Fibroblast of peridontal ligament (primary cell): ENCODE measurements around the gene ZFAND6.
"Not testable (repeated sequence)": the region's sequence is repeated elsewhere in the genome, so short reads cannot be mapped to it uniquely, and the experiment has no call there.

ENCODE experiments used
- DNase-seq: peaks from one replicate; pipeline ENCODE4 v3.0.0-alpha.2; 2010; ENCODE audit errors: extremely low read depth

ZFAND6 gene

GRCh38 chr15:80095969-80096368 lies 36.5 kb downstream of the ZFAND6 start:
- no peak for DNase-seq

GRCh38 chr15:80098341-80098740 lies 38.9 kb downstream of the ZFAND6 start:
- no peak for DNase-seq

DNA sequence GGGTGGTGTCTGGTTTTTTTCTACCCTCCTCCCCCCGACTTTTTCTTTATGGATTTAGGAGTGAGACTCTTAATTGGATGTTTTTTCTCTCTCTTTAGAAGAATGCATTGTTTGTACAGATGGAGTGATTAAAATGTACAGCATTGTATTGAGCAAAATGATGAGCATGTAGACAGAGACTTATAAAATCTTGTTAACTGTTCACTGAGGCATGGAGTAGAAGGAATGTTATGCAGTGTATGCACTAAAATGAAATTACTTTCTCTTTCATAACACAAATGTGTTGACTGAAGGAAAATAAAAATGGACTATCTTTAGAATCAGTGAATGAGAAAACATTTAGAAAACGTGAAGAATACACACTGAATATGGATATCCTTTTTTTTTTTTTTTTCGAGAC lies 39.8 kb downstream of the ZFAND6 start:
- peak; percentile 26 for DNase-seq

DNA sequence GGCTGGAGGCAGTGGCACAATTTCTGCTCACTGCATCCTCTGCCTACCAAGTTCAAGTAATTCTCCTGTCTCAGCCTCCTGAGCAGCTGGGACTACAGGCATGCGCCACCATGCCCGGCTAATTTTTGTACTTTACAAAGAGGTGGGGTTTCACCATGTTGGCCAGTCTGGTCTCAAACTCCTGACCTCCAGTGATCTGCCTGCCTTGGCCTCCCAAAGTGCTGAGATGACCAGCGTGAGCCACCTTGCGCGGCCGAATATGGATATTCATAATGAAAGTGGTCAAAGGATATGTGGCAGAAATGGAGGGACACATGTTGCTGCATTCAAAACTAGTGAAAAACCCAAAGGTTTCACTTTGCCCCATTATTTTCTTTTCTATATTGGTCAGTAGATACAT lies 40.2 kb downstream of the ZFAND6 start:
- DNase-seq, result not testable (repeated sequence)

GRCh38 chr15:80100247-80100646 lies 40.8 kb downstream of the ZFAND6 start:
- no peak for DNase-seq

- DNase-seq, result no peak
Observed at GRCh38 chr15:80105193-80105592, 45.7 kb downstream of the ZFAND6 start.

- DNase-seq, result peak; percentile 43
Observed at GRCh38 chr15:80105595-80105994, 46.1 kb downstream of the ZFAND6 start.

- DNase-seq, result peak; percentile 55
Observed at GRCh38 chr15:80106051-80106450, 46.6 kb downstream of the ZFAND6 start.

- DNase-seq, result no peak
Observed at GRCh38 chr15:80107204-80107603, 47.7 kb downstream of the ZFAND6 start.

DNA sequence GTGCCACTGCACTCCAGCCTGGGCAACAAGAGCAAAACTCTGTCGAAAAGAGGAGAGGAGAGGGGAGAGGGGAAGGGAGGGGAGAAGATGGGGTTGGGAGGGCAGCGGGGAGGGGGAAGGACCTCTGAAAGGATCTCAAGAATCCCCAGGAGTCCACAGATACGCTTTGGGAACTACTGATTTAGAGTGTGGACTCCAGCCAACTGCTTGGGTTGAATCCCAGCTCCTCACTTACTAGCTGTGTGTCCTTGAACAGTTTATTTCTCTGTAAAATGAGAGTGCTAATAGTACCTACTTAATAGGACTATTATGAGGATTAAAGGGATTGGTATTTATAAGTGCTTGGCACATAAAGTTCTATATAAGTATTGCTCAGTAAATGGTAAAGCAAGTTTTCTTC lies 48.3 kb downstream of the ZFAND6 start:
- DNase-seq, result no peak

- no peak for DNase-seq
Observed at GRCh38 chr15:80109388-80109787, 49.9 kb downstream of the ZFAND6 start.

DNA sequence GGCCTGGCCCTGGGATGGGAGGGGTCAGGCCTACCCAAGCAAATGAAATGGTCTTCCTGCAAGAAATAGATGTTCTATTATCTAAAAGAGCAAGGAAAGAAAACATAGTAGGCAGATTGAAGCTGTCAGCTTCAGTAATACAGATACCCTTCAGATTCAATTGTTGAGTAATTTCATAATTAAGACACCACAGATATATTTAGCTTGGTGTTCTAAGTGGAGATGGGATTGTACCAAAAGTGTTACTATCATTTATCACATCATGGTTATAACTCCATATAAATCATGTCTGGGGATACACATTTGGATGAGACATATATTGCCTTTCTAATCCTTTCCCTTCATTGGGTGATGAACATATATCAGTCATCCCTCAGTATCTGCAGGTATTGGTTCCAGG lies 51.4 kb downstream of the ZFAND6 start:
- no peak for DNase-seq

DNA sequence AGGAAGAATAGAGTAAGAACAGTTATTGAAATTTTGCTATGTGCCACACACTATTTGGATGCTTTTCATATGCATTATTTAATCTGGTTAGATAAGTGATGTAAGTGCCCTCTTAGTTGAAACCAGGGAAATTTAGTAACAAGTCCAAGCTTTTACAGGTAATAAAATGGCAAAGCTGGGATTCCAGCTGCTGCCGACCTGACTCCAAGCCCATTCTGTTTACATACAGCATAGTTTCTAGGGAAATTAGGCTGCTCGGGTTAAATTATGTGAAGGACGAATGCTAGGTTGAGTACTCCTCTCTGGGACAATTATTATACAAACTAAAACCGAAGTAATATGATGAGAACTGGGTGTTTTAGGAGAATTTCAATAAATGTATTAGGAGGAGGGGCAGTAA lies 54.6 kb downstream of the ZFAND6 start:
- no peak for DNase-seq

- DNase-seq, result no peak
Observed at GRCh38 chr15:80115021-80115420, 55.5 kb downstream of the ZFAND6 start.

GRCh38 chr15:80118956-80119355 lies 59.5 kb downstream of the ZFAND6 start:
- no peak for DNase-seq

DNA sequence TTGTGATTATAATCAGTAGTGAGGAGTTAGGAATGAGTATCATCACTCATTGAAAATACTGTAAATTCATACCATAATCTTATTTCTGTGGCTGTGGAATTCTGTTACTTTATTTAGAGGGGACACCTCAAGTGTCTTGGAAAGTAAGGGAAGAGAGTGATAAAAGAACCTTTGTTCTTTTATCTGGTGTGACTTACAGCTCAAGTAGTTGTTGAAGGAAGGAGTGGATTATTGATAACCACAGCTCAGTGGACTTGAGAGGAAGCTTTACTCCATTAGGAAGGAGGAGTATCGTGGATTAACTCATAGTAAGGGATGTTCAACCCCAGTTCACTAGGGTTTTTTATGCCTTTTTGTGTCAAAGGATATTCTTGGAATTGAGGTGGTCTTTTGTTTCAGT lies 61.2 kb downstream of the ZFAND6 start:
- no peak for DNase-seq

- DNase-seq, result no peak
Observed at GRCh38 chr15:80121546-80121945, 62.1 kb downstream of the ZFAND6 start.

- no peak for DNase-seq
Observed at GRCh38 chr15:80123034-80123433, 63.6 kb downstream of the ZFAND6 start.

DNA sequence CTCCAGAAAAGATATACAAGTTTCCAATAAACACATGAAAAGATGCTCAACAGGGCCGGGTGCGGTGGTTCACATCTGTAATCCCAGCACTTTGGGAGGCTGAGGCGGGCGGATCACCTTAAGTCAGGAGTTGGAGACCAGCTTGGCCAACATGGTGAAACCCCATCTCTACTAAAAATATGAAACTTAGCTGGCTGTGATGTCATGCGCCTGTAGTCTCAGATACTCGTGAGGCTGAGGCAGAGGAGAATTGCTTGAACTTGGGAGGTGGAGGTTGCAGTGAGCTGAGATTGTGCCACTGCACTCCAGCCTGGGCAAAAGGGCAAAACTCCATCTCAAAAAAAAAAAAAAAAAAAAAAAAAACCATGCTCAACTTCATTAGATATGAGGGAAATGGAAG lies 67.8 kb downstream of the ZFAND6 start:
- DNase-seq, result not testable (repeated sequence)

DNA sequence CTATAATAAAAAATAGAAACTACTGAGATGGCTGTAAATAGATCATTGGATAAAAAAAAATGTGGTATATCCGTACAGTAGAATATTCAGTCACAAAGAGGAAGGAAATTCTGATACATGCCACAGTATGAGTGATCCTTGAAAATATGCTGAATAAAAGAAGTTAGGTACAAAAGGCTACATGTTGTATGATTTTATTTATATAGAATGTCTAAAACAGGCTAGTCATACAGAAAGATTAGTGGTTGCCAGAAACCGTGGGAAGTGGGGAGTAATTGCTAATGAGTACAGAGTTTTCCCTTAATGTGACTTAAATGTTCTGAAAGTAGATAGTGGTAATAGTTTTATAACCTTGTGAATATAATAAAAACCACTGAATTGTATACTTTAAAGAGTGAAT lies 68.4 kb downstream of the ZFAND6 start:
- DNase-seq, result no peak

DNA sequence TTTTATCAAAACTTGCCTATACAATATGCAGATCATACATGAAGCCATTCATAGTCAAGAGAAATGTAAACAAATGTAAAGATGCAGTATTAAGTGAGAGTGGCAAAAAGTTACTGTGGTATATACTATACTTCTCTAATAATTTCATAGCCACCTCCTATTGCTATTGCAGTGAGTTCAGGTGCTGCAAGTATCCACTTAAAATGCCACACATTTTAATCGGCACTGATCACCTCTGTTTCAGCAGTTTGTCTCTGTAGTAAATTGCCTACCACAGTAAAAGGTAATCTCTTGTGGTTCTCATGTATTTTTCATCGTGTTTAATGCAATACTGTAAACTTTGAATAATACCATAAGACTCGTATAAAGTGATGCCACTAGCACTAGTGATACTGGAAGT lies 72.9 kb downstream of the ZFAND6 start:
- no peak for DNase-seq

GRCh38 chr15:80136854-80137253 lies 77.4 kb downstream of the ZFAND6 start:
- no peak for DNase-seq

DNA sequence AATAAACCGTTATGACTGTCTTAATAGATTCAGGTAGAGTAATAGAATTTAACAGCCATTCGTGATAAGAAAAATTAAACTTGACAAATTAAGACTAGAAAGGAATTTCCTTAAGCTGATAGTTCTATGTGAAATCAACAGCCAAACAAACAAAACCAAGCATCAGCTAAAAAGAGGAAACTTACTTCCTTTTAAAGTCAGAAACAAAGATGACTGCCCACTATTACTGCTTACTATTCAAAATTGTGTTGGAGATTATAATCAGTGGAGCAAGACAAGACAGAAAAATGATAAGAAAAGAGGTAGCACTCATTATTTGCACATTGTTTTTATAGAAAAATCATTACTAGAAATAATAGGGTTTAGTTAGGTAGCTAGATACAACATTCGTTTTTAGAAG lies 79.5 kb downstream of the ZFAND6 start:
- DNase-seq, result no peak

GRCh38 chr15:80140909-80141308 lies 81.4 kb downstream of the ZFAND6 start:
- no peak for DNase-seq
